A673 (cell line): ENCODE data around the gene ROR2.

ENCODE experiments used
- EZH2 ChIP-seq: fragments of 200-600 bp; sonication (generic); IDR thresholded peaks from 2 replicates; pipeline ENCODE4 v1.6.1; 2017; ENCODE audit warnings: borderline replicate concordance, low read depth, mild to moderate bottlenecking, mixed read lengths, antibody characterized with exemption, low read length; ENCODE audit not compliant: poor library complexity, severe bottlenecking
- TF ChIP-seq, protein P1 (sequence below): fragments of 300-800, 200-600 bp; sonication (generic); conservative IDR thresholded peaks from 2 replicates; pipeline ENCODE4 v1.5.1; 2017; ENCODE audit warnings: low read depth, mild to moderate bottlenecking, antibody characterized with exemption, low read length, moderate library complexity, mixed read lengths

DNA sequence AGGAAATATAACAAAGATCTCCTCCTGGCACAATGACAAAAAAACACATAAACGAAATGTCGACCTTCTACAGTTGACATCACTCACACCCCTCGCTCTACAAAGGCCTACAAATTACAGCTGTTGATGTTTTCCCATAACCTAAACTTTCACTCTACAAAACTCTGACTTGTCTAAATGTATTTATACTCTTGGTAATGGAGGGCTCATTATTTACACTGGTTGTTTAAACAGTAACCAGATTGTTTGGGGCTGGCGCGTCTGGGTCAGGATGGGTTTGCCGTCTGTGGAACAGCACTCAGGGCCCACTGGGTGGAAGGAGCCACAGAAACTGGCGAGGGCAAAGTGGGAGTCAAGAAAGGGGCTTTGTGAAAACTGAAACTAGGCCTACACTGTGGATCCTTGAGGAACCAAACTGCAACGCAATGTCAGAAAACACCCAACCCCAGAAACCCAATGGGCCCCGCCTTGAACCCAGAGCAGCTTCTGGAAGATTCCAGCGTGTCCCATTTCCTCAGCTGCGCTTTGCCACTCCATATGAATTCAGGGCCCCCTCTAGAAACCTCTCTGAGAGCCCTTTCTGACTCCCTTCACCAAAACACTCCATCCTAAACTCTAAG is 136.7 kb downstream of the ROR2 start:
- TF ChIP-seq EZH2 = no peak
- TF ChIP-seq, protein P1, sequence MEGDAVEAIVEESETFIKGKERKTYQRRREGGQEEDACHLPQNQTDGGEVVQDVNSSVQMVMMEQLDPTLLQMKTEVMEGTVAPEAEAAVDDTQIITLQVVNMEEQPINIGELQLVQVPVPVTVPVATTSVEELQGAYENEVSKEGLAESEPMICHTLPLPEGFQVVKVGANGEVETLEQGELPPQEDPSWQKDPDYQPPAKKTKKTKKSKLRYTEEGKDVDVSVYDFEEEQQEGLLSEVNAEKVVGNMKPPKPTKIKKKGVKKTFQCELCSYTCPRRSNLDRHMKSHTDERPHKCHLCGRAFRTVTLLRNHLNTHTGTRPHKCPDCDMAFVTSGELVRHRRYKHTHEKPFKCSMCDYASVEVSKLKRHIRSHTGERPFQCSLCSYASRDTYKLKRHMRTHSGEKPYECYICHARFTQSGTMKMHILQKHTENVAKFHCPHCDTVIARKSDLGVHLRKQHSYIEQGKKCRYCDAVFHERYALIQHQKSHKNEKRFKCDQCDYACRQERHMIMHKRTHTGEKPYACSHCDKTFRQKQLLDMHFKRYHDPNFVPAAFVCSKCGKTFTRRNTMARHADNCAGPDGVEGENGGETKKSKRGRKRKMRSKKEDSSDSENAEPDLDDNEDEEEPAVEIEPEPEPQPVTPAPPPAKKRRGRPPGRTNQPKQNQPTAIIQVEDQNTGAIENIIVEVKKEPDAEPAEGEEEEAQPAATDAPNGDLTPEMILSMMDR = no peak
